Activated naive CD8-positive, alpha-beta T cell treated with anti-CD3 and anti-CD28 coated beads, Interleukin-2, amount 50 U/mL, for 16 hours (primary cell): ENCODE data around the gene PKP1.
A peak's percentile ranks its signal among the peaks of the same experiment; 100 is the strongest.
"Not testable (repeated sequence)": the region's sequence is repeated elsewhere in the genome, so short reads cannot be mapped to it uniquely, and the experiment has no call there.

Experiments used
- DNase-seq: peaks from one replicate; pipeline ENCODE4 v3.0.0-alpha.2; 2020; ENCODE audit warnings: low read depth, low spot score

Gene PKP1

GRCh38 chr1:201282931-201283829, at the start of gene PKP1:
Gene PKP1, plus strand, starts transcription at chr1:201283506. Its CDS starts 197 bp downstream, at chr1:201283703.
- peak; percentile 11 for DNase-seq

GRCh38 chr1:201239646-201240045, 43.7 kb upstream of the PKP1 start:
- DNase-seq, result not testable (repeated sequence)

- no peak for DNase-seq
These were observed 43.1 kb upstream of the PKP1 start for GRCh38 chr1:201240171-201240570.

GRCh38 chr1:201241736-201242135, 41.6 kb upstream of the PKP1 start:
- DNase-seq, result no peak

- DNase-seq, result no peak
These were observed 38.2 kb upstream of the PKP1 start for GRCh38 chr1:201245082-201245481.

- no peak for DNase-seq
These were observed 34.4 kb upstream of the PKP1 start for GRCh38 chr1:201248721-201249559.

GRCh38 chr1:201250326-201251011, 32.8 kb upstream of the PKP1 start:
- no peak for DNase-seq

GRCh38 chr1:201251411-201251810, 31.9 kb upstream of the PKP1 start:
- no peak for DNase-seq

- DNase-seq, result no peak
These were observed 31.4 kb upstream of the PKP1 start for GRCh38 chr1:201251851-201252430.

- no peak for DNase-seq
These were observed 30.3 kb upstream of the PKP1 start for GRCh38 chr1:201252944-201253371.

- no peak for DNase-seq
These were observed 29.9 kb upstream of the PKP1 start for GRCh38 chr1:201253411-201253810.

GRCh38 chr1:201253906-201254624, 29.2 kb upstream of the PKP1 start:
- DNase-seq, result no peak

- DNase-seq, result peak; percentile 38
These were observed 28.5 kb upstream of the PKP1 start for GRCh38 chr1:201254625-201255478.

GRCh38 chr1:201255479-201256362, 27.6 kb upstream of the PKP1 start:
- DNase-seq, result no peak

- not testable (repeated sequence) for DNase-seq
These were observed 25.2 kb upstream of the PKP1 start for GRCh38 chr1:201258132-201258531.

- DNase-seq, result no peak
These were observed 24.5 kb upstream of the PKP1 start for GRCh38 chr1:201258763-201259230.

GRCh38 chr1:201259476-201260235, 23.6 kb upstream of the PKP1 start:
- DNase-seq, result no peak

GRCh38 chr1:201260236-201260590, 23.1 kb upstream of the PKP1 start:
- no peak for DNase-seq
